Heart left ventricle (tissue), 13 donors: ENCODE measurements around the gene MARVELD2.

Experiments
- POLR2A ChIP-seq, 2 donors: fragments of 450-650 bp; IDR thresholded peaks; one replicate each; pipeline ENCODE4 v1.6.1; 2017; ENCODE audit warnings: antibody characterized with exemption in 2 of 2, mild to moderate bottlenecking in 2 of 2, moderate library complexity in 2 of 2
- TF ChIP-seq, protein P1 (sequence below), 12 donors: fragments of 200-600 bp; sonication (generic) in 4 of 12; IDR thresholded peaks; one replicate each; pipeline versions ENCODE4 v1.5.0 to v1.8.0; 2018 to 2022; ENCODE audit warnings: antibody characterized with exemption in 12 of 12, mild to moderate bottlenecking in 5 of 12
- donor health status: ischemic (EF 13 %, LVEDD 7.1; RV severe dilation, severe dysfunction).
- donor health status: DM: no; HTN: yes; CAD: no.
- donor health status: DM: no; HTN: no; CAD: no.
- donor health status: ischemic (EF 25% LVEDD 6.9; RV normal size, moderate dysfunction).
- donor health status: ischemic (EF 25% LVEDD 5.7; RV mildly dilated, moderate dysfunction).
- donor health status: ischemic (EF 35%, LVEDD 5.7; RV mildly dilated, moderate dysfunction).
- donor health status: nonischemic (EF 11% LVEDD 7.7; RV severe dilation, severe dysfunction).
- donor health status: DM: yes; HTN: yes; CAD: no.
- donor health status: PGD.
- donor health status: ischemic (EF 29% LVEDD 5.4; RV normal size, mild dysfunction).
- donor health status: nonischemic (EF 23%, LVEDD 6.1; RV moderate dilation, normal function).

DNA sequence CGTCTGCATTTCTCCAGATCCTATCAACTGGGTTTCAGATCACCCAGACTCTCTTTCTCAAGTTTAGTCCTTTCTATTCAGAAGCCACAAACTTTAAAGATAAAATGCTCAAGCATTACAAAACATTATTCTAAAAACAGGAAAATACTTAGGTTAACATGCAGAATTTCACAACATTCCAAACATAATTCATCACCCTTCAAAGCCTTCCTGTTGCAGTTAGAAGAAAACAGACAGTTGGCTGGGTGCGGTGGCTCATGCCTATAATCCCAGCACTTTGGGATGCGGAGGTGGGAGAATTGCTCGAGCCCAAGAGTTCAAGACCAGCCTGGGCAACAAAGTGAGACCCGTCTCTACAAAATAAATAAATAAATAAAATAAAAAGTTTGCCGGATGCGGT lies 70.0 kb downstream of the MARVELD2 start:
- TF ChIP-seq, protein P1, sequence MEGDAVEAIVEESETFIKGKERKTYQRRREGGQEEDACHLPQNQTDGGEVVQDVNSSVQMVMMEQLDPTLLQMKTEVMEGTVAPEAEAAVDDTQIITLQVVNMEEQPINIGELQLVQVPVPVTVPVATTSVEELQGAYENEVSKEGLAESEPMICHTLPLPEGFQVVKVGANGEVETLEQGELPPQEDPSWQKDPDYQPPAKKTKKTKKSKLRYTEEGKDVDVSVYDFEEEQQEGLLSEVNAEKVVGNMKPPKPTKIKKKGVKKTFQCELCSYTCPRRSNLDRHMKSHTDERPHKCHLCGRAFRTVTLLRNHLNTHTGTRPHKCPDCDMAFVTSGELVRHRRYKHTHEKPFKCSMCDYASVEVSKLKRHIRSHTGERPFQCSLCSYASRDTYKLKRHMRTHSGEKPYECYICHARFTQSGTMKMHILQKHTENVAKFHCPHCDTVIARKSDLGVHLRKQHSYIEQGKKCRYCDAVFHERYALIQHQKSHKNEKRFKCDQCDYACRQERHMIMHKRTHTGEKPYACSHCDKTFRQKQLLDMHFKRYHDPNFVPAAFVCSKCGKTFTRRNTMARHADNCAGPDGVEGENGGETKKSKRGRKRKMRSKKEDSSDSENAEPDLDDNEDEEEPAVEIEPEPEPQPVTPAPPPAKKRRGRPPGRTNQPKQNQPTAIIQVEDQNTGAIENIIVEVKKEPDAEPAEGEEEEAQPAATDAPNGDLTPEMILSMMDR (IDR thresholded peaks at IDR 0.05), result no peak
- TF ChIP-seq POLR2A (IDR thresholded peaks at IDR 0.05), result no peak
